AG09319 (cell line): ENCODE measurements around the gene RACK1.
"Not testable (repeated sequence)": the region's sequence is repeated elsewhere in the genome, so short reads cannot be mapped to it uniquely, and the experiment has no call there.

Experiments
- DNase-seq: peaks from one replicate; pipeline ENCODE4 v3.0.0-alpha.2; 2010; ENCODE audit warnings: low read depth; ENCODE audit errors: extremely low read depth
- TF ChIP-seq, protein P1 (sequence below): IDR thresholded peaks from 2 replicates; pipeline ENCODE4 v1.5.1; 2011; ENCODE audit warnings: low read depth, mild to moderate bottlenecking, inconsistent platforms, low read length, moderate library complexity

RACK1 gene

DNA sequence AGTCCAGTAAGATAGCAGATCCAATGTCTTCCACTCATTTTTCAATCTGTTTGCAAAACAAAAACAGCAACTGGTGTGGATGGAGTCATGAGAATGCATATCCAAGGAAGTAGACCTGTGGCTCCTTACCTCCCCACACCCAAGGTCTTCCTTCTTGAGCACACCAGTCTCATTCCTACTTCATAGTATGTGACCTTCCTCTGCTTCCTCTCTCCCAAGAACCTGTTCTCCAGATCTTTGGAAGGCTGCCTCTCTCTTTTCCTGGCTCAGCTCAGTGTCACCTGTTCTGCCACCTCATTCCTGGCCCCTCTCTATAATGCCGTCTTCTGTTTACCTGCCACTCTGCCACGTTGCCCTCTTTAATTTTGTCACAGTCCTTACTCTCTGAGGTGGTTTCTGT is 30.8 kb downstream of the RACK1 start:
- TF ChIP-seq, protein P1, sequence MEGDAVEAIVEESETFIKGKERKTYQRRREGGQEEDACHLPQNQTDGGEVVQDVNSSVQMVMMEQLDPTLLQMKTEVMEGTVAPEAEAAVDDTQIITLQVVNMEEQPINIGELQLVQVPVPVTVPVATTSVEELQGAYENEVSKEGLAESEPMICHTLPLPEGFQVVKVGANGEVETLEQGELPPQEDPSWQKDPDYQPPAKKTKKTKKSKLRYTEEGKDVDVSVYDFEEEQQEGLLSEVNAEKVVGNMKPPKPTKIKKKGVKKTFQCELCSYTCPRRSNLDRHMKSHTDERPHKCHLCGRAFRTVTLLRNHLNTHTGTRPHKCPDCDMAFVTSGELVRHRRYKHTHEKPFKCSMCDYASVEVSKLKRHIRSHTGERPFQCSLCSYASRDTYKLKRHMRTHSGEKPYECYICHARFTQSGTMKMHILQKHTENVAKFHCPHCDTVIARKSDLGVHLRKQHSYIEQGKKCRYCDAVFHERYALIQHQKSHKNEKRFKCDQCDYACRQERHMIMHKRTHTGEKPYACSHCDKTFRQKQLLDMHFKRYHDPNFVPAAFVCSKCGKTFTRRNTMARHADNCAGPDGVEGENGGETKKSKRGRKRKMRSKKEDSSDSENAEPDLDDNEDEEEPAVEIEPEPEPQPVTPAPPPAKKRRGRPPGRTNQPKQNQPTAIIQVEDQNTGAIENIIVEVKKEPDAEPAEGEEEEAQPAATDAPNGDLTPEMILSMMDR: no peak
- no peak for DNase-seq

GRCh38 chr5:181212080-181212479 is 31.6 kb downstream of the RACK1 start:
- no peak for DNase-seq
- TF ChIP-seq, protein P1: no peak

GRCh38 chr5:181211208-181211607 is 32.5 kb downstream of the RACK1 start:
- no peak for DNase-seq
- TF ChIP-seq, protein P1: no peak

- DNase-seq: not testable (repeated sequence)
Measured at GRCh38 chr5:181210698-181211097, 33.0 kb downstream of the RACK1 start.

DNA sequence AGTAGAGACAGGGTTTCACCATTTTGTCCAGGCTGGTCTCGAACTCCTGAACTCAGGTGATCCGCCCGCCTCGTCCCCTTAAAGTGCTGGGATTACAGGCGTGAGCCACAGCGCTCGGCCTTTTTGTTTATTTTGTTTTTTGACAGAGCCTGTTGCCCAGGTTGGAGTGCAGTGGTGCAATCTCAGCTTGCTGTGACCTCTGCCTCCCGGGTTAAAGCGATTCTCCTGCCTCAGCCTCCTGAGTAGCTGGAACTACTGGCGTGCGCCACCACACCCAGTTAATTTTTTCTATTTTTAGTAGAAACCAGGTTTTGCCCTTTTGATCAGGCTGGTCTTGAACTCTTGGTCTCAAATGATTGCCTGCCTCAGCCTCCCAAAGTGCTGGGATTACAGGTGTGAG is 33.6 kb downstream of the RACK1 start:
- not testable (repeated sequence) for DNase-seq

- DNase-seq: not testable (repeated sequence)
Measured at GRCh38 chr5:181209006-181209405, 34.7 kb downstream of the RACK1 start.

- TF ChIP-seq, protein P1: no peak
- DNase-seq: no peak
Measured at GRCh38 chr5:181207960-181208253, 35.8 kb downstream of the RACK1 start.

GRCh38 chr5:181207214-181207959 is 36.3 kb downstream of the RACK1 start:
- TF ChIP-seq, protein P1: no peak
- peak; percentile 80 for DNase-seq

- TF ChIP-seq, protein P1: no peak
- no peak for DNase-seq
Measured at GRCh38 chr5:181205761-181206649, 37.7 kb downstream of the RACK1 start.
